Spleen (tissue), 7 donors: ENCODE results near the gene ALDH1A1.

Experiments used
- POLR2A ChIP-seq, 3 donors: fragments of 450-650 bp; IDR thresholded peaks; one replicate each; pipeline ENCODE4 v1.5.1; 2017; ENCODE audit warnings: antibody characterized with exemption in 3 of 3, mild to moderate bottlenecking in 1 of 3
- POLR2AphosphoS5 ChIP-seq, 3 donors: sonication (generic); formaldehyde crosslinking; IDR thresholded peaks; one replicate each; pipeline ENCODE4 v1.5.1; 2017; ENCODE audit warnings: antibody characterized with exemption in 3 of 3
- TF ChIP-seq, protein P1 (sequence below), 11 experiments: fragments of 200-600 bp in 7 of 11; fragments of 450-650 bp in 4 of 11; sonication (generic) in 4 of 11; IDR thresholded peaks in 8 of 11; conservative IDR thresholded peaks in 3 of 11; 1 replicate in 7 of 11; 2 replicates in 4 of 11; pipeline versions ENCODE4 v1.4.0 to v1.8.0; 2016 to 2021; ENCODE audit warnings: antibody characterized with exemption in 11 of 11, inconsistent platforms in 4 of 11, mild to moderate bottlenecking in 1 of 11
- donor health status: DM: no; HTN: no; CAD: no; lungs with moderate emphysema.
- donor health status: DM: no; HTN: no; CAD: no.
- donor health status: DM: no; HTN: no; CAD: no.

- no peak for TF ChIP-seq POLR2AphosphoS5 (IDR thresholded peaks at IDR 0.05)
- TF ChIP-seq, protein P1, sequence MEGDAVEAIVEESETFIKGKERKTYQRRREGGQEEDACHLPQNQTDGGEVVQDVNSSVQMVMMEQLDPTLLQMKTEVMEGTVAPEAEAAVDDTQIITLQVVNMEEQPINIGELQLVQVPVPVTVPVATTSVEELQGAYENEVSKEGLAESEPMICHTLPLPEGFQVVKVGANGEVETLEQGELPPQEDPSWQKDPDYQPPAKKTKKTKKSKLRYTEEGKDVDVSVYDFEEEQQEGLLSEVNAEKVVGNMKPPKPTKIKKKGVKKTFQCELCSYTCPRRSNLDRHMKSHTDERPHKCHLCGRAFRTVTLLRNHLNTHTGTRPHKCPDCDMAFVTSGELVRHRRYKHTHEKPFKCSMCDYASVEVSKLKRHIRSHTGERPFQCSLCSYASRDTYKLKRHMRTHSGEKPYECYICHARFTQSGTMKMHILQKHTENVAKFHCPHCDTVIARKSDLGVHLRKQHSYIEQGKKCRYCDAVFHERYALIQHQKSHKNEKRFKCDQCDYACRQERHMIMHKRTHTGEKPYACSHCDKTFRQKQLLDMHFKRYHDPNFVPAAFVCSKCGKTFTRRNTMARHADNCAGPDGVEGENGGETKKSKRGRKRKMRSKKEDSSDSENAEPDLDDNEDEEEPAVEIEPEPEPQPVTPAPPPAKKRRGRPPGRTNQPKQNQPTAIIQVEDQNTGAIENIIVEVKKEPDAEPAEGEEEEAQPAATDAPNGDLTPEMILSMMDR (IDR thresholded peaks at IDR 0.05 in 8 of 11, conservative IDR thresholded peaks at IDR 0.05 in 3 of 11) = no peak
- no peak for TF ChIP-seq POLR2A (IDR thresholded peaks at IDR 0.05)
These were observed 26.7 kb upstream of the ALDH1A1 start for GRCh38 chr9:72979405-72980100.
